ENCODE measurements around the gene ARMS2. TPM values are rescaled to one million over a fixed set of nuclear protein-coding genes. Genes with fewer than 3 reads are reported as not detected.

Gene ARMS2
- total and polyA plus RNA-seq, 2 experiments from 2014 or later = not detected

DNA sequence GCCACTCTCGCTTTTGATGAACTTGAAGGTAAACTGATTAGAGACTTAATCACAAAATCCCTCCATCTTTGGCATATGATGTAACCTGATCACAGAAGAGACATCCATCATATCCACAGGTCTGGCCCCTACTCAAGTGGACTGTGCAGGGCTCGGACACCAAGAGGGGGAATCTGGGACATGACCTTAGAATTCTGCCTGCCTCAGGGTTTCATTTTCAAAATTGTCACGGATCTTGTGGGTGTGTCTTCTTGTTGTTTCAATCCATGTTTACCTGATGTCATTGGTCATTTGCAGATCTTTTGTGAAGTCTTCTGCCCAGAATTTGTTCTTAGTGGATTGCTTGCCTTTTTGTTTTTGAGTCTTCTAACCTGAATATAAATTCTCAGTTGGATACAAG, 5.9 kb upstream of the ARMS2 start:
- no peak for DNase-seq (ENCODE audit: low spot score)
- H4K20me1 ChIP-seq (ENCODE audit: insufficient read depth, poor library complexity, severe bottlenecking) = no peaks in the 10 kb centered on the region
- no peaks in the 10 kb centered on the region for H3K27me3 ChIP-seq
- no peaks in the 10 kb centered on the region for H3K36me3 ChIP-seq (replicated peaks; ENCODE audit: insufficient read depth, low read depth)
- peaks cover 13% of the 10 kb centered on the region for H3K4me1 ChIP-seq (ENCODE audit: insufficient read depth)
- no peaks in the 10 kb centered on the region for H3K9me2 ChIP-seq (replicated peaks; ENCODE audit: insufficient read depth)
- H3K9me3 ChIP-seq (ENCODE audit: low read depth) = no peaks in the 10 kb centered on the region
- H2AFZ ChIP-seq = no peak overlapping the region
- H3K79me2 ChIP-seq = no peaks in the 10 kb centered on the region
- no peak overlapping the region for H3K4me3 ChIP-seq
- WGBS (ENCODE audit: low lambda C conversion rate, missing lambda C conversion rate) = 82% methylated on average over 3 of the region's 3 CpGs
- TF ChIP-seq EZH2 (IDR thresholded peaks at IDR 0.05; ENCODE audit: borderline replicate concordance) (no peak), EZH2phosphoT487 (IDR thresholded peaks at IDR 0.05; ENCODE audit: low read depth, severe bottlenecking, unreplicated experiment) (no peak)
- TF ChIP-seq, protein P1, sequence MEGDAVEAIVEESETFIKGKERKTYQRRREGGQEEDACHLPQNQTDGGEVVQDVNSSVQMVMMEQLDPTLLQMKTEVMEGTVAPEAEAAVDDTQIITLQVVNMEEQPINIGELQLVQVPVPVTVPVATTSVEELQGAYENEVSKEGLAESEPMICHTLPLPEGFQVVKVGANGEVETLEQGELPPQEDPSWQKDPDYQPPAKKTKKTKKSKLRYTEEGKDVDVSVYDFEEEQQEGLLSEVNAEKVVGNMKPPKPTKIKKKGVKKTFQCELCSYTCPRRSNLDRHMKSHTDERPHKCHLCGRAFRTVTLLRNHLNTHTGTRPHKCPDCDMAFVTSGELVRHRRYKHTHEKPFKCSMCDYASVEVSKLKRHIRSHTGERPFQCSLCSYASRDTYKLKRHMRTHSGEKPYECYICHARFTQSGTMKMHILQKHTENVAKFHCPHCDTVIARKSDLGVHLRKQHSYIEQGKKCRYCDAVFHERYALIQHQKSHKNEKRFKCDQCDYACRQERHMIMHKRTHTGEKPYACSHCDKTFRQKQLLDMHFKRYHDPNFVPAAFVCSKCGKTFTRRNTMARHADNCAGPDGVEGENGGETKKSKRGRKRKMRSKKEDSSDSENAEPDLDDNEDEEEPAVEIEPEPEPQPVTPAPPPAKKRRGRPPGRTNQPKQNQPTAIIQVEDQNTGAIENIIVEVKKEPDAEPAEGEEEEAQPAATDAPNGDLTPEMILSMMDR (IDR thresholded peaks at IDR 0.05; ENCODE audit: poor library complexity) = no peak
- H3K4me2 ChIP-seq = no peak overlapping the region
- H3K27ac ChIP-seq = no peak overlapping the region

DNA sequence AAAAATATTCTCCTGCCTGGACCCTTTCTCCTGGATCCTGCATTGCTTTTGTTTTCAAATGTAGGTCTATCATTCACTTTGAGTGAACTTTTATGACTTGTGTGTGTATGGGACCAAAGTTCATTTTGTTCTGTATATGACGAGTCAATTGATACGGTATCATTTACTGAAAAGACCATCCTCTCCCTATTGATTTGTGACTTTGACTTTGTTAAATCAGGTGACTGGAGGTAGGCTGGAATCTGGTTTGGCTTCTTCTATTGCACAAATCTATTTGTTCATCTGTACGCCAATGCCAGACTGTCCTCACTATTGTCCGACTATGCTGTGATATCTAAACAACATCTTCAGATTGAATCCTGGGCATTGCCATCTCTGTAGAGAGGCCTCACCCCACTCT, 5.3 kb upstream of the ARMS2 start:
- Histone ChIP-seq H3K27ac (no peak overlapping the region), H3K79me2 (no peaks in the 10 kb centered on the region), H2AFZ (no peak overlapping the region), H3K4me3 (no peak overlapping the region), H3K4me2 (no peak overlapping the region), H3K9me2 (replicated peaks; ENCODE audit: insufficient read depth) (no peaks in the 10 kb centered on the region), H3K9me3 (ENCODE audit: low read depth) (no peaks in the 10 kb centered on the region), H4K20me1 (ENCODE audit: insufficient read depth, poor library complexity, severe bottlenecking) (no peaks in the 10 kb centered on the region), H3K27me3 (no peaks in the 10 kb centered on the region), H3K36me3 (replicated peaks; ENCODE audit: insufficient read depth, low read depth) (no peaks in the 10 kb centered on the region), H3K4me1 (ENCODE audit: insufficient read depth) (peaks cover 13% of the 10 kb centered on the region)
- 72% methylated on average over 4 of the region's 4 CpGs for WGBS (ENCODE audit: low lambda C conversion rate, missing lambda C conversion rate)
- no peak for DNase-seq (ENCODE audit: low spot score)
- TF ChIP-seq, protein P1 (IDR thresholded peaks at IDR 0.05; ENCODE audit: poor library complexity) = no peak
- no peak for TF ChIP-seq EZH2 (IDR thresholded peaks at IDR 0.05; ENCODE audit: borderline replicate concordance)
- TF ChIP-seq EZH2phosphoT487 (IDR thresholded peaks at IDR 0.05; ENCODE audit: low read depth, severe bottlenecking, unreplicated experiment) = no peak

DNA sequence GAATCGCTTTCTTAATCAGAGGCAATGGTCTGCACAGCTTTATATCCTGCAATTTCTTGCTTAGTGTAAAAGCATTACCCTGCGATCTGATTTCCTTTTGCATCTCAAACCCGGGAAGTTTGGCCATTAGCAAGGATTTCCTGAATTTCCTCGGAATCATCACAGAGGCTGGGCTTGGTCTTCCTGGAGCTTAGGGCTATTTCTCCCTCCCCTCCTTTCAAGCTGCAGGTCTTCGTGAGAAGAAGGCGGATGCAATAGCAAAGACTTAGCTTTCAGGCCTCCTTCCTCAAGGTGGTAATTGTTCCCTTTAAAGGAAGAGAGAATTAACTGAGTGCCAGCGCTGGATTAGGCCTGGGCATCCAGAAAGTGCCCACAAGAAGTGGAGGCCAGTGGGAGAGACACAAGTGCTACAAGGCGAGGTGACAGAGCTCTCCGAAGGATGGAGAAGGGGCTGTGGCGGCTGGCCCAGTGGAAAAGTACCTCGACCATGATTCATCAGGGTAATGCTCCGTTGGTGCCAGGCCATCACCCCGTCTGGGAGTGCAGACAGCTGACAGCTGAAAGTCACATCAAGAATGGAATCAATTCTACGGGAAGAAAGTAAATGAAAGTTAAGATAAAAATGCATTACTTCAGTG, 4.0 kb upstream of the ARMS2 start:
- no peak for DNase-seq (ENCODE audit: low spot score)
- no peak overlapping the region for H3K4me3 ChIP-seq
- no peak overlapping the region for H3K4me2 ChIP-seq
- H3K27ac ChIP-seq = no peak overlapping the region
- no peaks in the 10 kb centered on the region for H3K27me3 ChIP-seq
- H3K36me3 ChIP-seq (replicated peaks; ENCODE audit: insufficient read depth, low read depth) = no peaks in the 10 kb centered on the region
- no peaks in the 10 kb centered on the region for H3K9me3 ChIP-seq (ENCODE audit: low read depth)
- peaks cover 13% of the 10 kb centered on the region for H3K4me1 ChIP-seq (ENCODE audit: insufficient read depth)
- TF ChIP-seq EZH2phosphoT487 (IDR thresholded peaks at IDR 0.05; ENCODE audit: low read depth, severe bottlenecking, unreplicated experiment) = no peak
- TF ChIP-seq, protein P1 (IDR thresholded peaks at IDR 0.05; ENCODE audit: poor library complexity) = no peak
- TF ChIP-seq EZH2 (IDR thresholded peaks at IDR 0.05; ENCODE audit: borderline replicate concordance) = no peak
- WGBS (ENCODE audit: low lambda C conversion rate, missing lambda C conversion rate) = 81% methylated on average over 14 of the region's 14 CpGs
- H2AFZ ChIP-seq = no peak overlapping the region
- H3K79me2 ChIP-seq = no peaks in the 10 kb centered on the region
- H3K9me2 ChIP-seq (replicated peaks; ENCODE audit: insufficient read depth) = no peaks in the 10 kb centered on the region
- no peaks in the 10 kb centered on the region for H4K20me1 ChIP-seq (ENCODE audit: insufficient read depth, poor library complexity, severe bottlenecking)

Data from hepatocyte (in vitro differentiated cells).